Ureter (tissue), 1 donor: ENCODE data around the gene MEAK7. TPM values are rescaled to one million over a fixed set of nuclear protein-coding genes. Genes with fewer than 3 reads are reported as not detected.

Experiments used
- DNase-seq: peaks from one replicate; pipeline ENCODE4 v3.0.0-alpha.2; 2020; ENCODE audit warnings: low spot score
- total RNA-seq: library from RNA; stranded (reverse); gene quantifications from one replicate; pipeline ENCODE4 v1.2.4, GENCODE V29; 2023
- donor health status: DM: yes; HTN: yes; CAD: no.

MEAK7 gene
- total RNA-seq, 1 donor from 2014 or later: 53.9 TPM

DNA sequence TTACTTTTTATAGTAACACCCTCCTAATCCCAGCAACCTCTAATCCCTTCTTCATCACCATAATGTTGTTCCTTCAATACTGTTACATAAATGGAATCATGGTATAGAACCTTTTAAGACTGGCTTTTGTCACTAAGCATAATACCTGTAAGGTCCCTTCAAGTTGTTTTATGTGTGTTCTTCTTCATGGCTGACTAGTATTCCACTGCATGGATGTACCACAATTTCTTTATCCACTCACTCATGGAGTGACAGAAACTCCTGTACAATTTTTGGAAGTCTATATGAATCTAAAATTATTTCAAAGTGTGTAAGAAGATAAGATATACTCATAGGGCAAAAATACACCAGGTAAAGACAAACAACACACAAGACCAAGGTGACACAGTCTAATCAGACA, 36.8 kb downstream of the MEAK7 start:
- no peak for DNase-seq

DNA sequence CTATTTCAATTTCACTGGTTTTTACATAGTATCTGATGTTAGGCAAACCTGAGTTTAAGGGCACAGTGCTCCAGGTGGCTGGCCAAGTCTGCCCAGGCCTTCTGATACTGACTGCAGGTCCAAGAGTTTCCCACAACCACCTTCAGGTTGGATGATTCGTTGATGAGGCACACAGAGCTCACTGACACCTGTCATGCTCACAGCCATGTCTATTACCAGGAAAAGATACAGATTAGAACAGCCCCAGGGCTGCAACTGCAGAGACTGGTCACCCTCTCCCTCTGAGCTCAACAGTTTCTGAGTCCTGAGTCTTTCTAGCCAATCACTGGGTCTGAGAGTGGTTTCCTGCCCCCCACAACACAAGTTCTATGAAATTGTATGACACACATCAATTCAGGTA, 37.2 kb downstream of the MEAK7 start:
- no peak for DNase-seq

DNA sequence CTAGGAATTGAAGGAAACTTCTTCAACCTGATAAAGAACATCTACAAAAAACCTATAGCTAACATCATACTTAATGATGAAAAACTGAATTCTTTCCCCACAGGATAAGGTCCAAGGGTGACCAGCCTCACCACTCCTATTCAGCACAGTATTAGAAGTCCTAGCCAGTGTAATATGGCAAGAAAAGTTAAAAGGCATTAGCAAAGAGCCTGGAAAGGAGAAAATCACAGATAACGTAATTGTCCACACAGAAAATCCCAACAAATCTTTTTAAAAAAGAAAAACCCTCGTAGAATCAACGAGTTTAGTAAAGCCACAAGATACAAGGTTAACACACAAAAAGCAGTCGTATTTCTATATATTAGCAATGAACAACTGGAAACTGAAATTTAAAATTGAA, 37.8 kb downstream of the MEAK7 start:
- no peak for DNase-seq

DNA sequence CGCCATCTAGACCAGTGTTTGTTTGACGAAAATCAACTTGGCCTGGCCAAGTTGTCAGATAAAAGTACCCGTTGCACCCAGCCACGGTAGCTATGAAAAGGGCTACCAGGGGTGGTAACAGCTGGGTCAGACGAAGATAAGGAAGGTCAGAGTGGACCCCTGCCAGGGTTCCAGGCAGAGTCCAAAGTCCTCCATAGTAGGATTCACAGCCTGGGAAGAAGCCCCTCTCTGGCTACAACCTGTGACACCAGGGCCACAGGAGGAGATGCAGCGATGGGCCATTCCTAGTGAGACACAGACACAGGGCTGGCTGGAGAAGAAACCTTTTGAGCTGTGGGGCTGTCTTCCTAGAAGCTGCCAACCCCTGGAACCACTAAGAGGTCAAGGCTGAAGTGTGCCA, 39.3 kb downstream of the MEAK7 start:
- no peak for DNase-seq

DNA sequence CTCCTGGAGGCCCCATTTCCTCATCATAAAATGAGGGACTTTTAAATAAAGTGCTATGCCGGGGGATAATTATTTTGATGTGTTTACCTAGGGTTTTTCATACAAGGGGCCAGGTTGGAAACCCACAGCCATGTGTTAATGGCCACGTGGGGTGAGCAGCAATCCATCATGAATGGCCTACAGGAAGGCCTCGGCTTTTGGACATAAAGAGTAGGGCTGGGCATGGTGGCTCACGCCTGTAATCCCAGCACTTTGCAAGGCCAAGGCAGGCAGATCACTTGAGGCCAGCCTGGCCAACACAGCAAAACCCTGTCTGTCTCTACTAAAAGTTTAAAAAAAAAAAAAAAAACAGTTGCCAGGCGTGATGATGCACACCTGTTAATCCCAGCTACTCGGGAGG, 40.3 kb downstream of the MEAK7 start:
- no peak for DNase-seq

DNA sequence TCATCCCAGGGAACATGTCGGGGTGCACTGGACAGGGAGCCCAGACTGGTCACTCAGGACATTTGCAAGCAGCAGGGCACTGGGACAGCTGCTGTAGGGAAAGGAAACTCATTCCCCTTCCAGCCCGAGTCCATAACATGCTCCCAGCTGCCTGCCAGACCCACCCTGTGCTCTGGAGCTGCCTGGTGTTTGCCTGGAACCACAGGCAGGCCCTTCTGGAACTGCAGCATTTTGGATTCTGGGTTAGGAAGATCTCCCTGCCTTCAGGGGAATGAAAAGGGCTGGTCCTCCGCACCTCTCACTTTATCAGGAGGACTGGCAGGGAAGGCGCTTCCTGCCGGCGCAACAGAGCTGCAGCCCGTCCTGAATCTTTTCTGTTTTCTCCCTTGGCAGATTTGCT, 41.2 kb downstream of the MEAK7 start:
- no peak for DNase-seq

DNA sequence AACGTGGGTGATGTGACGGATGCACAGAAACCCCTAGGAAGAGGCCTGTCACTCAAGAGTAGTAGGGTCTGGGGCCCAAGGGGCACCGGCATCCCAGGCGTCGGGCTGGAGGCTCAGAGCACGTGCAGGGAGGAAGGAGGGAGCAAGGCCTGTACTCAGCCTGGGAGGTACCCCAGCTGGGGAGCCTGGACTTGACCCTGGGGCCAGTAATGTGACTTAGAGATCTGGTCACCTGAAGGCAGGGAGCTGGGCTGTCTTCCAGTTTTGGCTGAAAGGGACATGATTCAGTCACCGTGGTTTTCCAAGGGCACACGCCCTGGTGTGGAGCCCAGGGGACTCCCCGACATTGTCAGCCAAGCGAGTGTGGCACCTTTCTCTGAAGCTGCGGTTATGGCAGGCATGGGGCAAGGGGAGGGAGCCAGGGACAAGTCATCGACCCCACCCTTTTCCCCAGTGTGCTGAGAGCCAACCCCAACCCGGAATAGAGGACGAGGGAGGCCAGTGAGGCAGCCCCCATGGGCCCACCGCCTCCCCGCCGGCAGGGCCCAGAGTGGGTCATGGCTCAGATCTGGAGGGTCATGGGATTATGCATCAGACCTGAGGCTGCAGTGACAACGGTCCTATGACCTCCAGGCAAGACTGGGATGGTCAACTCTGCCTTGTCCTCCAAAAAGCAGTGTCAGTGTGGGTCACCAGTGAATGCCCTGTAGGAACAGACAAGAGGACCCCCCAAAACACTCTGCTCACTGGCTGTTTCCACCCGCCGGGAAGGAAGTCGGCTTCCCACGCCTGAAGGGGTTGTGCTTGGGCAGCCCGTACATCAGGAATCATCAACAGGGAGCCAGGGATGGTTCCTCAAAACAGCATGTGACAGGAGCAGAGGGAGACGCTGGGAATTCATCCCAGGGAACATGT, 41.9 kb downstream of the MEAK7 start:
- DNase-seq: no peak

DNA sequence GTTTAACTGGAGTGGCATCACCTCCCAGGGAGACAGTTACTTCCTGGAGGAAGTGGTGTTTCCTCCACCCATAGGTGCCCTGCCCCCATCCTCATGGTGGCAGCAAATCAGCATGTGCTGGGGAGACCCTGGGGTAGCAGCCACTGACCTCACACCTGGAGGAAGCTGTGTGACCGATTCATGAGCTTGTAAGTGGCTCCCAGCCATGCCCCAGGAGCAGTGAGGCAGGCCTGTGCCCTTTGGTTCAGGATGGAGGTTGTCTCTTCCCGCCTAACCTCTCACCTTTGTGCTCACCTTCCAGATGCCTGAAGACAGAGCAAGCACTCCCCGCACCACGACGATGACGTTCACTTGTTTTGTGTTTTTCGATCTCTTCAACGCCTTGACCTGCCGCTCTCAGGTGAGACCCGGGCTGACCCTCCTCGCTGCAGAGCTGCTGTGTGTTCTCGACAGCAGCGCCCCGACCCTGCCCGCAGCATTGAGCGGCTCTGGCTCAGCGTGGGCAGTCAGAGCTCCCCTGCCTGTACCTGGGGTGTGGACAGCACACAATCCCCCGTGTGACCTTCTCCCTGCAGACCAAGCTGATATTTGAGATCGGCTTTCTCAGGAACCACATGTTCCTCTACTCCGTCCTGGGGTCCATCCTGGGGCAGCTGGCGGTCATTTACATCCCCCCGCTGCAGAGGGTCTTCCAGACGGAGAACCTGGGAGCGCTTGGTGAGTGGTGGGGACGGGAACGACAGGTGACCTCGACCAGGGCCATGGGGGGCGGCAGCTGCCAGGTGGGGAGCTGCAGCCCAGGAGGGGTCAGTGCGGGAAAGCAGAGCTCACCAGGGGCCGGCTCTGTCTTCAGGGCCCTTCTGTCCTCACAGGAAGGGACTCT, 42.8 kb downstream of the MEAK7 start:
- no peak for DNase-seq

DNA sequence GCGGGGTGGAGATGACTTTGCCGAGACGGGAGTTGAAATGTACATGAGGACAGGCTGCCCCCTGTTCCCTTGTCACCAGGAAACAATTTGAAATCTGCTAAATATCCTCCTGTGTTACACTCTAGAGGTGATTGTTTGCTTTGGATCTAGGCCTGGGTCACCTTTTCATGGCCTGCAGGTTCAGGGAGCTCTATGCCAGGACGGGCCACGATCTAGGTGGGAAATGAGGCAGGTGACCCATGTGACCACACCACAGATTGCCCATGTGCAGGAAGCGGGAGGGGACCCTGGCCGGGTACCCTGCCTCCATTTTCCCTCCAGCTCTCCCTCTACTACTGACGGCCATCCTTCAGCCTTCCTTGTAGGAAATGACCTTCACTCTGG, 43.4 kb downstream of the MEAK7 start:
- no peak for DNase-seq

DNA sequence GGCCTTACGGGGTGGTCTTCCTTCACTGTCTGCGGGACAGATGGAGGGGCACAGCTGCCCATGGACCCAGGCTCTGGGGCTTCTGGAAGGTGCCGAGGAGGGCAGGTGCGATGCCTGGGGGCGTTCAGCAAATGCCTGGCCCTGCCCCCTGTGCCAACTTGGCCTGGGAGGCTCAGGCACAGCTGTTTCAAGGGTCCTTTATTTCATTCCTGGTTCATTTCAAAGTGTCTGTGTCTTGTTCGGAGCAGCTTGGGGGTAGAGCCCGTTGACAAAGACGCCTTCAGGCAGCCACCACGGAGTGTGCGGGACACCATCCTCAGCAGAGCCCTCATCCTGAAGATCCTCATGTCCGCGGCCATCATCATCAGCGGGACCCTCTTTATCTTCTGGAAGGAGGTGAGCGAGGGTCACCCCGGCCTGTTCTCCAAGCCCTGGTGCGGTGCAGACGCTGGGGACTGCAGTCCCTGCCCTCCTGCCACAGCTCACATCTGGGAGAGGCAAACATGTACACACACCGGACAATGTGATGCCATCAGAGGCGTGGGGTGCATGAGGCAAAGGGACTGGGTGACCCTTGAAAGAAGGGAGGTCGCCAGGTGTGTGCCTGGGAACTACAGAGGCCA, 43.9 kb downstream of the MEAK7 start:
- no peak for DNase-seq

DNA sequence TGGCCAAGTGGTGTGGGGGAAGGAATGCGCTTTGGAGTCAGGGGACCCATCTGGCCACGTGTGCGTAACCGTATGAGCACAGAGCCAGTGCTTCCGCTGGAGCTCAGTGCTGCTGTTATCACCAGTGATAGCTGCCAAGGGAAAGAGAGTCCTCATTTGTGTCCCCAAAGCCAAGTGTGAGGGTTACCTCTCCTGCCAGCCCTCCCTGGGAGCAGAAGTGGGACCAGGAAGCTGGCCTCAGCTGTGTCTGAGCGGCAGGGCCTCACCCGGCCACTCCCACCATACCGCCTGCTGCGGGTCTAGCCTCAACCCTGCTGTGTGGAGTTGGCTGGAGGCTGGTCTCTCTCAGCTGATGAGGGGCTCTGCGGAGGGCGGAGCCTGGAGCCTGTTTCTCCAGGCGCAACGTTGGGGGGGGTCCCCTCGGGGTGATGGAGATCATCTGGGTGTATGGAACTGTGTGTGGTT, 44.5 kb downstream of the MEAK7 start:
- DNase-seq: no peak

DNA sequence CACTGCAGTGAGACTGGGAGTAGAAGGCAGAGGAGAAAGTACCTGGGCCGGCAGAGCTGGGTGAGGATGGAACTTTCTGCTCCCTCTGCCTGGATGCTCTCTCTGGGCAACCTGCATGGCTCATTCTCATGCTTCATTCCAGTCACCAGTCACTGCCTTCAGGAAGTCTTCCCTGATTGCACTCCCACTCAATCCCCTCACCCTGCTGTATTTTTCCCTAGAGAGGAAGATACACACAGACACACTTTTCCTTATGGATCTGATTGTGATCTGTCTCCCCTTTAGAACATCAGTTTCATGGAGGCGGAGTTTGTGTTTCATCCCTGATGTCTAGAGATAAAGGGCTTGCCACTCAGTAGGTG, 44.9 kb downstream of the MEAK7 start:
- DNase-seq: no peak

DNA sequence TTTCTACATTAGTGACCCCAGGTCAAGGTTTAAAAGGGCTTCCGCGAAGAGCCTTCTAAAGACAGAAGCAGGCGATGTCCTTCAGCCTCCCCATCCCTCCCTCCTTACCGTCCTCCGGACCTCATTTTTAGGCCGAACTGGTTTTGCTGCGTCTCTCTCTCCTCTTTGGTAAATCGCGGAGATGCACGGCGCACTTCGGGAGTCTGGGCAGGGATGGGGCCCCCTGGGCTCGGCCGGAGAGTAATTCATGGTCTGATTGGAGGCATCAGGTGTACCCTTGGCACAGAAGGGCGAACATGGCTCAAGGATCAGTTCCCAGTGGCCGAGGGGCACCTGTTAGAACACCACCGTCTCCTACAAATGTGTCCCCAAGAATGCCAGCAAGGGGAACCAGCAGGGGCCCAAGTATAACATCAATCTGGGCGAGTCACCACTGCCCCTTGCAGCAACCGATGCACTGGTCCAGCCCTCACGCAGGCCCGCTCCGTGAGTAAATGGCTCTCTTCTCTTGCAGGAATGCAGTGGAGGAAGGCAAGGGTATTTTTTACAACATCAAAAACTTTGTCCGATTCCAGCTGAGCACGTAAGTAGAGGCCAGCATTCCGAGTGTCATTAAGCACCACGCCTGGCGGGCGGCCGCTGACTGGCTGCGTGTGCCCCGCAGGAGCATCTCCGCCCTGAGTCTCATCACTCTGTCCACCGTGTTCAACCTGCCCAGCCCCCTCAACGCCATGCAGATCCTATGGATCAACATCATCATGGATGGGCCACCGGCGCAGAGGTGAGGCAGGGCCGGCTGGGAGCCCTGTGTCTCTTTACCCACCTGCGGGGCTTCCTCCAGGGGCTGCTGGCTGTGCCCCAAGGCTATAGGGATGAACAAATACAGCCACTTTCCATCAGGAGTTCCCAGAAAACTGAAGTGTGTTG, 45.6 kb downstream of the MEAK7 start:
- no peak for DNase-seq

DNA sequence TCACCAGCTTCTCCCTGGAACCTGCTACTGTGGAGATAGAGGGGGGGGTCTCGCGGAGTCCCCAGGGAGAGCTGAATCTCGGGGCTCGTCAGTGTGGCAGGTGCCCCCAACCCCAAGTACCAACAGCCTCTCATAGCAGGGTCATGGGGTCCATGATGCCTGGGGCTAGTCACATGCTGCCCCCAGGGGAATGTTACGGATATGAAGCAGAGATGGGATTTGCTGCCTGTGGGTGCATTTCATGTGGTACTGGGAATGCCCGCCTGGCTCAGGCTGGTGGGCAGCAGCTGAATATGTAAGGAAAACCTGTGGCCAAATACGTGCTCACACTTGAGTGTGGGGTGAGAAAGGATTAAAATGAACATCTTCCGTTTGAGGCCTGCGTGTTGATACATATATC, 49.4 kb downstream of the MEAK7 start:
- no peak for DNase-seq

Other genes starting within 250 kb of the MEAK7 start
- 63.5 TPM for gene WFDC1, start 209.8 kb downstream of the MEAK7 start, total RNA-seq
- gene ATP2C2, start 136.1 kb downstream of the MEAK7 start, total RNA-seq: 33.2 TPM
- 79.6 TPM for gene COTL1, start 113.4 kb upstream of the MEAK7 start, total RNA-seq
- 55.9 TPM for gene KLHL36, start 143.9 kb upstream of the MEAK7 start, total RNA-seq
- gene USP10, start 195.3 kb upstream of the MEAK7 start, total RNA-seq: 103 TPM